OCI-LY3 (cell line): ENCODE data around the gene TRAF3.

Experiments used
- H2AFZ ChIP-seq: fragments of 200-600, 300-600 bp; shearing (Covaris generic); 2 replicates; pipeline ENCODE4 v1.6.0; 2014; ENCODE audit warnings: antibody characterized with exemption, low read depth, low read length
- H3K27ac ChIP-seq: fragments of 200-600, 300-600 bp; sonication (generic); 2 replicates; pipeline ENCODE4 v1.5.1; 2014; ENCODE audit warnings: mild to moderate bottlenecking, low read length, moderate library complexity, mixed read lengths
- H3K27me3 ChIP-seq: fragments of 200-600, 300-600 bp; sonication (generic); 2 replicates; pipeline ENCODE4 v1.6.1; 2014; ENCODE audit warnings: low read depth, low read length, mixed read lengths
- H3K36me3 ChIP-seq: fragments of 200-600, 300-600 bp; sonication (generic); replicated peaks from 2 replicates; pipeline ENCODE3; 2014; ENCODE audit warnings: low read depth, low read length, mixed read lengths
- H3K4me1 ChIP-seq: fragments of 300-600, 200-600 bp; sonication (generic); 2 replicates; pipeline ENCODE4 v1.6.1; 2014; ENCODE audit warnings: low read length, mixed read lengths
- H3K4me2 ChIP-seq: fragments of 200-600, 300-600 bp; sonication (generic); 2 replicates; pipeline ENCODE4 v1.6.1; 2014; ENCODE audit warnings: low read length, mixed read lengths
- H3K4me3 ChIP-seq: fragments of 300-600, 200-600 bp; sonication (generic); 2 replicates; pipeline ENCODE4 v1.5.1; 2014; ENCODE audit warnings: antibody characterized with exemption, mild to moderate bottlenecking, low read length, moderate library complexity
- H3K79me2 ChIP-seq: fragments of 300-600, 200-600 bp; shearing (Covaris generic); 2 replicates; pipeline ENCODE4 v1.6.1; 2014; ENCODE audit warnings: mild to moderate bottlenecking, low read length, mixed read lengths
- H3K9ac ChIP-seq: fragments of 300-600, 200-600 bp; shearing (Covaris generic); 2 replicates; pipeline ENCODE4 v1.6.0; 2014; ENCODE audit warnings: mild to moderate bottlenecking, low read length, moderate library complexity
- H3K9me3 ChIP-seq: fragments of 200-600, 300-600 bp; shearing (Covaris generic); 2 replicates; pipeline ENCODE4 v1.6.1; 2014; ENCODE audit warnings: low read length, mixed read lengths; ENCODE audit not compliant: insufficient read depth
- H4K20me1 ChIP-seq: fragments of 200-600, 300-600 bp; sonication (generic); 2 replicates; pipeline ENCODE4 v1.6.1; 2016; ENCODE audit warnings: low read length, mixed read lengths; ENCODE audit not compliant: insufficient read depth
- EZH2phosphoT487 ChIP-seq: fragments of 200-600 bp; shearing (Covaris generic); IDR thresholded peaks from 2 replicates; pipeline ENCODE4 v1.6.1; 2018; ENCODE audit warnings: antibody characterized with exemption, mixed run types, low read depth
- TF ChIP-seq, protein P1 (sequence below): fragments of 200-600, 300-600 bp; sonication (generic); IDR thresholded peaks from 2 replicates; pipeline ENCODE4 v1.5.1; 2014; ENCODE audit warnings: antibody characterized with exemption, low read length, low read depth

TRAF3 gene

DNA sequence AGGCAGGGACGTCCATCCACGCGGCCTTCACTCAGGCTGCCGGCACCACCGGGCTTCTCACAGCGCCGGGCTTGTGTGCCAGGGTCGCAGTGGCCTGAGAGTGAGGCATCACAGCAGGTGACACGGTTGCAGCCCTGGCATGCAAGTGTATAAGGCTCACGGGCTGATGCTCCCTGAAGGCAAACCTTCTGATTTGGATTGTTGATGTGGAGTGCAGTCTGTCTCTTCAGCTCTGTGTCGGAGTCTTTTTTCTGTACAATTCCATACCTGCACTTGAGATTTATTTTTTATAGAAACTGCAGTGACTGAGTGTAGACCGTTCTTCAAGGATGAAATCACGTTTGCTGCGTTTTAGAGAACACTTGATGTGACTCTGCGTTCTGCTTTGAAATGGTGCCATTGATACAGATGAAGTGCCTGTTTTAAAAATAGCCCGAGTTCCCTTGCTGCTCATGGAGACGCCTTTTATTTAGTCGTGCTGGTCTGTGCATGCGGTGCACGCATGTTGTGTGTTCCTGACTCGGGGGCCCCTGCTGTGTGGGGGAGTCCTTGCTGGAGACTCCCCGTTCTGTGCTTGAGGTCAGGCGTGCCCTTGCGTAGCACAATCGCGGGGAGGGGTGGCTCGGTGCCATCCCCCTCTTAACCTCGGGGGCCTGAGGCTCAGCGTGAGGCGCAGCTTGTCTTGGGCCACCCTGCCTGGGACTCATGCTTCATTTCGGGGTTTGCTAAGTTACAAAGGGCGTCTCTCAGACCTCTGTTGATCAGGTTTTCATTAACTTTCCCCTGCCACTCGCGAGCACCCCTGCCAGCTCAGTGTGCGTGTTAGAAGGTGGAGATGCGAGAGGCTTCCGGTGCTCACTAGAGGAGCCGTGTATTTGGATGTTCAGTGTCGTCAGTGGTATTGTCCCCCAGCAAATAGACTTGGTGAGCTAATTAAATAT is 123.7 kb downstream of the TRAF3 start:
- no peak overlapping the region for H2AFZ ChIP-seq
- H3K4me3 ChIP-seq: peak overlapping the region; percentile 62
- peak overlapping the region; percentile 88 for H3K4me2 ChIP-seq
- peaks cover 55% of the 10 kb centered on the region for H3K36me3 ChIP-seq
- no peak for TF ChIP-seq EZH2phosphoT487
- TF ChIP-seq, protein P1, sequence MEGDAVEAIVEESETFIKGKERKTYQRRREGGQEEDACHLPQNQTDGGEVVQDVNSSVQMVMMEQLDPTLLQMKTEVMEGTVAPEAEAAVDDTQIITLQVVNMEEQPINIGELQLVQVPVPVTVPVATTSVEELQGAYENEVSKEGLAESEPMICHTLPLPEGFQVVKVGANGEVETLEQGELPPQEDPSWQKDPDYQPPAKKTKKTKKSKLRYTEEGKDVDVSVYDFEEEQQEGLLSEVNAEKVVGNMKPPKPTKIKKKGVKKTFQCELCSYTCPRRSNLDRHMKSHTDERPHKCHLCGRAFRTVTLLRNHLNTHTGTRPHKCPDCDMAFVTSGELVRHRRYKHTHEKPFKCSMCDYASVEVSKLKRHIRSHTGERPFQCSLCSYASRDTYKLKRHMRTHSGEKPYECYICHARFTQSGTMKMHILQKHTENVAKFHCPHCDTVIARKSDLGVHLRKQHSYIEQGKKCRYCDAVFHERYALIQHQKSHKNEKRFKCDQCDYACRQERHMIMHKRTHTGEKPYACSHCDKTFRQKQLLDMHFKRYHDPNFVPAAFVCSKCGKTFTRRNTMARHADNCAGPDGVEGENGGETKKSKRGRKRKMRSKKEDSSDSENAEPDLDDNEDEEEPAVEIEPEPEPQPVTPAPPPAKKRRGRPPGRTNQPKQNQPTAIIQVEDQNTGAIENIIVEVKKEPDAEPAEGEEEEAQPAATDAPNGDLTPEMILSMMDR: no peak
- peaks cover 73% of the 10 kb centered on the region for H3K79me2 ChIP-seq
- no peaks in the 10 kb centered on the region for H3K9me3 ChIP-seq
- H3K27me3 ChIP-seq: no peaks in the 10 kb centered on the region
- peak overlapping the region; percentile 95 for H3K27ac ChIP-seq
- H3K4me1 ChIP-seq: peaks cover 71% of the 10 kb centered on the region
- H4K20me1 ChIP-seq: peaks cover 42% of the 10 kb centered on the region
- H3K9ac ChIP-seq: peak overlapping the region; percentile 63

DNA sequence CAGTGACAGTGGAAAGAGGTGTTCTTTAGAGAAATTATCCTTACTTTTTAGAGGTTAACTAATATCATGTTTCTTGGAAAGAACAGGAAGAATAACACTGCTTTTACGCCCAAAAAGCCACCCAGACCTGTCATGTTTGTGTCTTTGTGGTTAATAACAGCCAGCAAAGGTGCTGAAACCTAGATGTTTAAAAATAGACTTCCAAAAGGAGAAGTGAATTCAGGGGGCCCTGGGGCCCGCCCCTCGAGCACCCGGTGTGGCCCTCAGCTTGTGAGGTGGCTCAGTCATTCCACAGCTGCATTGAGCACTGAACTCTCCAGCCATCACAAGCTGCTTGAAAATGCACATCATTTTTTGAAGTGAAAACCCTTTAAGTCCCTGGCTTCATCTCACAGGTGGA is 124.4 kb downstream of the TRAF3 start:
- H3K27me3 ChIP-seq: no peaks in the 10 kb centered on the region
- peak overlapping the region; percentile 95 for H3K27ac ChIP-seq
- peak overlapping the region; percentile 88 for H3K4me2 ChIP-seq
- H3K4me1 ChIP-seq: peaks cover 64% of the 10 kb centered on the region
- H3K9ac ChIP-seq: peak overlapping the region; percentile 63
- H3K36me3 ChIP-seq: peaks cover 55% of the 10 kb centered on the region
- H3K9me3 ChIP-seq: no peaks in the 10 kb centered on the region
- peaks cover 42% of the 10 kb centered on the region for H4K20me1 ChIP-seq
- peaks cover 70% of the 10 kb centered on the region for H3K79me2 ChIP-seq
- no peak overlapping the region for H2AFZ ChIP-seq
- TF ChIP-seq, protein P1: no peak
- TF ChIP-seq EZH2phosphoT487: no peak
- peak overlapping the region; percentile 62 for H3K4me3 ChIP-seq

DNA sequence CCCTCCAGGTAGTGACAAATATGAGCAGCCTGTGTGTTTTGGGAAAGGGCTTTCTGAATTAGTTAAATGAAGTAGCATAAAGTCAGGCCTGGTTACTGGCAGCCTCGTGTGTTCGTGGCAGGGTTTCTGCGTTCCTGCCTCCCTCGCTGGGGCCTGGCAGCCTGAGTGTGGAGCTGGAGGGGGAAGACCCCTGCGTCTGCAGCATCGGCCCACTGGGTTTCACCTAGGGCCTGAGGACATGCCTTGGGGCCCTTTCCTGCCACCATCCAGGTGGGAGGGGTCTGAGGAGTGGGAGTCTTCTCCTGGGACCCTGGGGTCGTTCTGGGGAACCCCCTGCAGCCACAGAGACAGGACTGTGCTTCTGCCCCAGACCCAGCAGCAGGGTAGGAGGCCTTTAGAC is 124.8 kb downstream of the TRAF3 start:
- peak overlapping the region; percentile 42 for H3K4me3 ChIP-seq
- H3K4me1 ChIP-seq: peaks cover 59% of the 10 kb centered on the region
- peaks cover 45% of the 10 kb centered on the region for H4K20me1 ChIP-seq
- H3K4me2 ChIP-seq: peak overlapping the region; percentile 88
- H3K9ac ChIP-seq: peak overlapping the region; percentile 57
- H3K36me3 ChIP-seq: peaks cover 58% of the 10 kb centered on the region
- H2AFZ ChIP-seq: no peak overlapping the region
- no peaks in the 10 kb centered on the region for H3K9me3 ChIP-seq
- peak overlapping the region; percentile 95 for H3K27ac ChIP-seq
- H3K27me3 ChIP-seq: no peaks in the 10 kb centered on the region
- TF ChIP-seq, protein P1: no peak
- no peak for TF ChIP-seq EZH2phosphoT487
- H3K79me2 ChIP-seq: peaks cover 71% of the 10 kb centered on the region

DNA sequence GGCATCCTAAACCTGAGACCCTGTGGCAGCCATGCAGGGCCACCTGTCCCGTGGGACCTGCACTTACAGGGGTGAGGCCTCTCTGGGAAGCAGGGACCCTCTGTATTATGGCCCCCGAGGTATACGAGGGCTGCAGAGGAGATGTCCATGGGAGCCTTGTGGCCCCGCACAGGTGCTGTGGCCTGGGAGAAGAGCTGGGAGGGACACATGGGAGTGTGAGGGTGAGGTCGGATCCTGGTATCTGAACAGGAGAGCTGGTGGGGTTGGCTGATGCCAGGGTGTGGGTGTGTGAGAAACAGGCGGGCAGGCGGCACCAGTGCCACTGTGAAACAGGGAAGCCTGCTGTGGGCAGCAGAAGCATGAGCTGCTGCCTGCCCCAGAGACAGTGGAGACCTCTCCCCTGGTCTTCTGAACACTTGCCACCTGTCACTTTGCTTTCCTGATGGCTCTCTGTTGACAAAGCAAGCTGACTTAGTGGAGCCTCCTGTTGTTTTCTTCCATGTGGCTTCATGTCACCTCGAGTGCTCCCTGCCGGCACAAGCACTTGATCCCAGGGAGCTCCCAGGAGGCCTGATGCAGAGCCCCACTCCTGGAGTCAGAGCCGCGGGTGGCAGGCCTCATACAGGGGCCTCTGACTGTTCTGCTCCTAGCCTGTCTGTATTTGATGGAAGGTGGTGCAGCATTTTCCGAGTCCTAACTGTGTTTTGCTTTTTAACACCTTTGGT is 125.4 kb downstream of the TRAF3 start:
- H3K4me3 ChIP-seq: peak overlapping the region; percentile 42; the same call in 1 of the 2 replicates
- peaks cover 63% of the 10 kb centered on the region for H3K36me3 ChIP-seq
- peaks cover 47% of the 10 kb centered on the region for H4K20me1 ChIP-seq
- H3K4me2 ChIP-seq: peak overlapping the region; percentile 88
- H3K27ac ChIP-seq: peak overlapping the region; percentile 95
- peaks cover 70% of the 10 kb centered on the region for H3K79me2 ChIP-seq
- H3K9ac ChIP-seq: peak overlapping the region; percentile 57
- H3K4me1 ChIP-seq: peaks cover 53% of the 10 kb centered on the region
- H3K9me3 ChIP-seq: no peaks in the 10 kb centered on the region
- H3K27me3 ChIP-seq: no peaks in the 10 kb centered on the region
- TF ChIP-seq, protein P1: no peak
- TF ChIP-seq EZH2phosphoT487: no peak
- no peak overlapping the region for H2AFZ ChIP-seq
